Activated CD8-positive, alpha-beta T cell treated with anti-CD3 and anti-CD28 coated beads for 36 hours (primary cell): Measurements from ENCODE around the gene LCAT. TPM values are rescaled to one million over a fixed set of nuclear protein-coding genes. Genes with fewer than 3 reads are reported as not detected.
A peak's percentile ranks its signal among the peaks of the same experiment; 100 is the strongest.

ENCODE experiments used
- ATAC-seq: fragments of 200-7000 bp; cut with Tn5 transposase; one replicate; pipeline ENCODE4 v1.10.0; 2021; ENCODE audit warnings: mild to moderate bottlenecking, moderate library complexity
- CTCF ChIA-PET: fragments of 350-600 bp; sonication (Branson Sonifier 250); formaldehyde crosslinking; loops from one replicate; lab custom pipeline; 2021; ENCODE audit warnings: antibody characterized with exemption; lab: Charles Lee
- POLR2A ChIA-PET: fragments of 350-600 bp; sonication (Branson Sonifier 250); formaldehyde crosslinking; loops from one replicate; lab custom pipeline; 2021; ENCODE audit warnings: antibody characterized with exemption; lab: Charles Lee
- DNase-seq: peaks from one replicate; pipeline ENCODE4 v3.0.0-alpha.2; 2020
- H3K27ac Mint-ChIP-seq: one replicate; pipeline ENCODE4 v1.8.0; 2021; ENCODE audit warnings: mild to moderate bottlenecking, mixed read lengths
- H3K27me3 Mint-ChIP-seq: one replicate; pipeline ENCODE4 v1.8.0; 2021; ENCODE audit warnings: mixed read lengths
- H3K36me3 Mint-ChIP-seq: one replicate; pipeline ENCODE4 v1.8.0; 2021; ENCODE audit warnings: low read depth, mixed read lengths
- H3K4me1 Mint-ChIP-seq: one replicate; pipeline ENCODE4 v1.8.0; 2021; ENCODE audit warnings: low read depth, mixed read lengths
- H3K4me3 Mint-ChIP-seq: one replicate; pipeline ENCODE4 v1.8.0; 2021; ENCODE audit warnings: mild to moderate bottlenecking, moderate library complexity, mixed read lengths
- H3K9me3 Mint-ChIP-seq: one replicate; pipeline ENCODE4 v1.8.0; 2021; ENCODE audit warnings: mixed read lengths
- CTCF ChIP-seq: fragments of 200-600 bp; IDR thresholded peaks from one replicate; pipeline ENCODE4 v1.8.0; 2022; ENCODE audit warnings: antibody characterized with exemption, mild to moderate bottlenecking
- intact Hi-C: fragments of 100-400 bp; cut with micrococcal nuclease; formaldehyde crosslinking; loops from one replicate; pipeline ENCODE4 v1.10.0; 2022
- total RNA-seq, 2 experiments: library from RNA; stranded (reverse); gene quantifications; one replicate each; pipeline ENCODE4 v1.2.3, GENCODE V29; 2021

The LCAT gene
- total RNA-seq, 2 experiments from 2014 or later: 10.6 to 14.3 TPM

GRCh38 chr16:67922740-67923139 is 21.2 kb downstream of the LCAT start:
- Mint-ChIP-seq H3K27ac (peak overlapping the region; percentile 85), H3K4me3 (no peak overlapping the region), H3K4me1 (peaks cover 21% of the 10 kb centered on the region), H3K27me3 (no peaks in the 10 kb centered on the region), H3K9me3 (no peaks in the 10 kb centered on the region), H3K36me3 (no peaks in the 10 kb centered on the region)
- TF ChIP-seq CTCF: no peak
- intact Hi-C loops: no loop called here
- ChIA-PET CTCF (interaction anchor here (1.0 to 7.8 kb wide), 4 partner anchors 10 to 106 kb away, joined by 3 to 81 read pairs (median 8); partner anchors contain the start of gene NRN1L), POLR2A (interaction anchor here (0.6 to 1.5 kb wide), 4 partner anchors 9 to 48 kb away, joined by 3 to 6 read pairs (median 4); partner anchors contain the start of genes CTRL and PSMB10)
- ATAC-seq (no peak), DNase-seq (no peak)

GRCh38 chr16:67922221-67922620 is 21.7 kb downstream of the LCAT start:
- Mint-ChIP-seq H3K27me3 (no peaks in the 10 kb centered on the region), H3K27ac (peak overlapping the region; percentile 85), H3K9me3 (no peaks in the 10 kb centered on the region), H3K36me3 (no peaks in the 10 kb centered on the region), H3K4me1 (peaks cover 26% of the 10 kb centered on the region), H3K4me3 (no peak overlapping the region)
- ChIA-PET POLR2A (interaction anchor here (1.2 to 1.5 kb wide), 3 partner anchors 9 to 47 kb away, joined by 4 to 6 read pairs (median 4); partner anchors contain the start of genes CTRL and PSMB10), CTCF (interaction anchor here (1.0 to 7.8 kb wide), 4 partner anchors 11 to 106 kb away, joined by 3 to 81 read pairs (median 8); partner anchors contain the start of gene NRN1L)
- no peak for ATAC-seq
- DNase-seq: no peak
- intact Hi-C loops: no loop called here
- TF ChIP-seq CTCF: no peak

GRCh38 chr16:67919622-67920221 is 24.2 kb downstream of the LCAT start:
- intact Hi-C loops: no loop called here
- H3K36me3 Mint-ChIP-seq: peaks cover 2% of the 10 kb centered on the region

GRCh38 chr16:67917852-67918236 is 26.1 kb downstream of the LCAT start:
- peaks cover 2% of the 10 kb centered on the region for H3K36me3 Mint-ChIP-seq
- TF ChIP-seq CTCF: no peak
- DNase-seq (peak; percentile 75), ATAC-seq (peak; percentile 100)
- H3K9me3 Mint-ChIP-seq: no peaks in the 10 kb centered on the region
- H3K27me3 Mint-ChIP-seq: no peaks in the 10 kb centered on the region
- POLR2A ChIA-PET: interaction anchor here (1.2 to 1.5 kb wide), 2 partner anchors 18 to 77 kb away, joined by 3 to 6 read pairs; no protein-coding TSS in a partner anchor
- intact Hi-C loops: no loop called here
- H3K27ac Mint-ChIP-seq: peak overlapping the region; percentile 82
- peaks cover 30% of the 10 kb centered on the region for H3K4me1 Mint-ChIP-seq
- H3K4me3 Mint-ChIP-seq: no peak overlapping the region
- CTCF ChIA-PET: interaction anchor here (0.6 to 2.0 kb wide), 7 partner anchors 9 to 123 kb away, joined by 3 to 14 read pairs (median 3); no protein-coding TSS in a partner anchor

More at GRCh38 chr16:67919622-67920221, 24.2 kb downstream of the LCAT start:
- no peak for DNase-seq
- no peak overlapping the region for H3K27ac Mint-ChIP-seq
- no peaks in the 10 kb centered on the region for H3K27me3 Mint-ChIP-seq
- H3K9me3 Mint-ChIP-seq: no peaks in the 10 kb centered on the region
- TF ChIP-seq CTCF: no peak
- H3K4me1 Mint-ChIP-seq: peaks cover 30% of the 10 kb centered on the region
- no peak for ATAC-seq
- H3K4me3 Mint-ChIP-seq: no peak overlapping the region
- ChIA-PET CTCF (interaction anchor here (0.7 to 2.1 kb wide), 8 partner anchors 9 to 145 kb away, joined by 3 to 18 read pairs (median 4); no protein-coding TSS in a partner anchor), POLR2A (interaction anchor here (1.0 to 1.4 kb wide), 3 partner anchors 15 to 26 kb away, joined by 3 to 4 read pairs (median 3); no protein-coding TSS in a partner anchor)
